Activated CD8-positive, alpha-beta memory T cell treated with anti-CD3 and anti-CD28 coated beads, Interleukin-2, amount 50 U/mL, for 48 hours (primary cell): ENCODE measurements around the gene SDK1.

Experiments
- DNase-seq: peaks from one replicate; pipeline ENCODE4 v3.0.0-alpha.2; 2020

Gene SDK1

GRCh38 chr7:4174884-4175283 is 873.8 kb downstream of the SDK1 start:
- no peak for DNase-seq

GRCh38 chr7:4175346-4175973 is 874.4 kb downstream of the SDK1 start:
- no peak for DNase-seq

GRCh38 chr7:4177001-4177400 is 875.9 kb downstream of the SDK1 start:
- no peak for DNase-seq

GRCh38 chr7:4178416-4178815 is 877.4 kb downstream of the SDK1 start:
- DNase-seq: no peak

- no peak for DNase-seq
Observed at GRCh38 chr7:4178916-4179687, 878.0 kb downstream of the SDK1 start.

- DNase-seq: no peak
Observed at GRCh38 chr7:4179688-4180380, 878.8 kb downstream of the SDK1 start.

- DNase-seq: no peak
Observed at GRCh38 chr7:4181446-4181845, 880.4 kb downstream of the SDK1 start.

- no peak for DNase-seq
Observed at GRCh38 chr7:4182605-4183300, 881.7 kb downstream of the SDK1 start.

GRCh38 chr7:4184653-4185052 is 883.6 kb downstream of the SDK1 start:
- DNase-seq: no peak

- no peak for DNase-seq
Observed at GRCh38 chr7:4185136-4185535, 884.1 kb downstream of the SDK1 start.

GRCh38 chr7:4185721-4186512 is 884.9 kb downstream of the SDK1 start:
- no peak for DNase-seq

GRCh38 chr7:4186513-4186780 is 885.4 kb downstream of the SDK1 start:
- no peak for DNase-seq

GRCh38 chr7:4188651-4189050 is 887.6 kb downstream of the SDK1 start:
- no peak for DNase-seq

- no peak for DNase-seq
Observed at GRCh38 chr7:4189131-4189570, 888.1 kb downstream of the SDK1 start.

- DNase-seq: no peak
Observed at GRCh38 chr7:4190010-4190981, 889.2 kb downstream of the SDK1 start.

- no peak for DNase-seq
Observed at GRCh38 chr7:4191046-4191445, 890.0 kb downstream of the SDK1 start.

- DNase-seq: no peak
Observed at GRCh38 chr7:4191525-4191924, 890.5 kb downstream of the SDK1 start.

GRCh38 chr7:4195660-4196059 is 894.6 kb downstream of the SDK1 start:
- DNase-seq: no peak

- DNase-seq: no peak
Observed at GRCh38 chr7:4196121-4196819, 895.2 kb downstream of the SDK1 start.

GRCh38 chr7:4198301-4198700 is 897.2 kb downstream of the SDK1 start:
- DNase-seq: no peak

GRCh38 chr7:4200546-4201094 is 899.6 kb downstream of the SDK1 start:
- DNase-seq: no peak
